Gastroesophageal sphincter (tissue), 3 donors: ENCODE results near the gene PABPN1L.

ENCODE experiments used
- POLR2A ChIP-seq, 2 donors: fragments of 450-650 bp; IDR thresholded peaks; one replicate each; pipeline ENCODE4 v1.6.1; 2017; ENCODE audit warnings: antibody characterized with exemption in 2 of 2, mild to moderate bottlenecking in 2 of 2, moderate library complexity in 1 of 2
- POLR2AphosphoS5 ChIP-seq: sonication (generic); formaldehyde crosslinking; IDR thresholded peaks from one replicate; pipeline ENCODE4 v1.6.1; 2017; ENCODE audit warnings: antibody characterized with exemption
- TF ChIP-seq, protein P1 (sequence below), 4 experiments: fragments of 200-600 bp in 2 of 4; fragments of 450-650 bp in 2 of 4; sonication (generic) in 1 of 4; IDR thresholded peaks; one replicate each; pipeline ENCODE4 v1.5.1; 2017 to 2019; ENCODE audit warnings: antibody characterized with exemption in 4 of 4, mild to moderate bottlenecking in 2 of 4, moderate library complexity in 2 of 4

GRCh38 chr16:88906020-88906419 lies 39.6 kb upstream of the PABPN1L start:
- TF ChIP-seq POLR2AphosphoS5: no peak
- TF ChIP-seq, protein P1, sequence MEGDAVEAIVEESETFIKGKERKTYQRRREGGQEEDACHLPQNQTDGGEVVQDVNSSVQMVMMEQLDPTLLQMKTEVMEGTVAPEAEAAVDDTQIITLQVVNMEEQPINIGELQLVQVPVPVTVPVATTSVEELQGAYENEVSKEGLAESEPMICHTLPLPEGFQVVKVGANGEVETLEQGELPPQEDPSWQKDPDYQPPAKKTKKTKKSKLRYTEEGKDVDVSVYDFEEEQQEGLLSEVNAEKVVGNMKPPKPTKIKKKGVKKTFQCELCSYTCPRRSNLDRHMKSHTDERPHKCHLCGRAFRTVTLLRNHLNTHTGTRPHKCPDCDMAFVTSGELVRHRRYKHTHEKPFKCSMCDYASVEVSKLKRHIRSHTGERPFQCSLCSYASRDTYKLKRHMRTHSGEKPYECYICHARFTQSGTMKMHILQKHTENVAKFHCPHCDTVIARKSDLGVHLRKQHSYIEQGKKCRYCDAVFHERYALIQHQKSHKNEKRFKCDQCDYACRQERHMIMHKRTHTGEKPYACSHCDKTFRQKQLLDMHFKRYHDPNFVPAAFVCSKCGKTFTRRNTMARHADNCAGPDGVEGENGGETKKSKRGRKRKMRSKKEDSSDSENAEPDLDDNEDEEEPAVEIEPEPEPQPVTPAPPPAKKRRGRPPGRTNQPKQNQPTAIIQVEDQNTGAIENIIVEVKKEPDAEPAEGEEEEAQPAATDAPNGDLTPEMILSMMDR (IDR thresholded peaks at IDR 0.05): no peak
- no peak for TF ChIP-seq POLR2A (IDR thresholded peaks at IDR 0.05)
